B cell (primary cell): ENCODE measurements around the gene GRB10. TPM values are rescaled to one million over a fixed set of nuclear protein-coding genes. Genes with fewer than 3 reads are reported as not detected.
"Not testable (repeated sequence)": the region's sequence is repeated elsewhere in the genome, so short reads cannot be mapped to it uniquely, and the experiment has no call there.

Source experiments
- ATAC-seq: fragments of 200-7000 bp; cut with Tn5 transposase; one replicate; pipeline ENCODE4 v1.10.0; 2021; ENCODE audit warnings: low read depth, mild to moderate bottlenecking, moderate number of reproducible peaks, moderate library complexity
- CTCF ChIA-PET: fragments of 350-600 bp; sonication (Branson Sonifier 250); formaldehyde crosslinking; loops from one replicate; lab custom pipeline; 2021; ENCODE audit warnings: antibody characterized with exemption, inconsistent platforms; lab: Charles Lee
- POLR2A ChIA-PET: fragments of 350-600 bp; sonication (Branson Sonifier 250); formaldehyde crosslinking; loops from one replicate; lab custom pipeline; 2021; ENCODE audit warnings: antibody characterized with exemption; lab: Charles Lee
- DNase-seq: peaks from one replicate; pipeline ENCODE4 v3.0.0; 2013
- H2AFZ ChIP-seq: 2 replicates; pipeline ENCODE4 v1.6.1; 2012; ENCODE audit warnings: mild to moderate bottlenecking, low read depth, low read length; ENCODE audit not compliant: insufficient read depth, poor library complexity, severe bottlenecking
- H3K27ac ChIP-seq, 2 donors: 1 replicate in 1 of 2; 2 replicates in 1 of 2; pipeline ENCODE4 v1.5.1; 2012 to 2013; ENCODE audit warnings: low read length in 2 of 2, mild to moderate bottlenecking in 2 of 2, moderate library complexity in 1 of 2
- H3K27me3 ChIP-seq, 4 experiments: fragments of 200-600 bp in 1 of 4; sonication (generic) in 1 of 4; replicated peaks in 1 of 4; 1 replicate in 2 of 4; 2 replicates in 2 of 4; pipeline versions ENCODE4 v1.6.1 to v1.7.0; 2013 to 2016; ENCODE audit warnings: low read length in 3 of 4, mild to moderate bottlenecking in 2 of 4, mixed read lengths in 1 of 4, moderate library complexity in 1 of 4; ENCODE audit not compliant: insufficient read depth in 4 of 4, control insufficient read depth in 3 of 4; ENCODE audit errors: control extremely low read depth in 1 of 4
- H3K36me3 ChIP-seq, 2 experiments: replicated peaks in 1 of 2; 1 replicate in 1 of 2; 2 replicates in 1 of 2; pipeline versions ENCODE4 v1.6.1 to v1.7.1; 2013; ENCODE audit warnings: low read length in 1 of 2; ENCODE audit not compliant: insufficient read depth in 2 of 2, control insufficient read depth in 1 of 2; ENCODE audit errors: control extremely low read depth in 1 of 2, extremely low read depth in 1 of 2
- H3K4me1 ChIP-seq, 2 donors: fragments of 200-600 bp in 1 of 2; sonication (generic) in 1 of 2; 1 replicate in 1 of 2; 2 replicates in 1 of 2; pipeline versions ENCODE4 v1.5.1 to v1.6.1; 2013 to 2017; ENCODE audit warnings: low read length in 2 of 2; ENCODE audit not compliant: control insufficient read depth in 2 of 2, insufficient read depth in 2 of 2
- H3K4me2 ChIP-seq: replicated peaks from 2 replicates; pipeline ENCODE3; 2012; ENCODE audit warnings: mild to moderate bottlenecking, low read depth, low read length; ENCODE audit not compliant: poor library complexity, severe bottlenecking
- H3K4me3 ChIP-seq, 5 experiments: fragments of 200-600 bp in 1 of 5; sonication (generic) in 1 of 5; 1 replicate in 3 of 5; 2 replicates in 2 of 5; pipeline versions ENCODE4 v1.5.1 to v1.7.0; 2011 to 2016; ENCODE audit warnings: low read length in 4 of 5, mild to moderate bottlenecking in 4 of 5, low read depth in 2 of 5, control low read depth in 1 of 5, moderate library complexity in 1 of 5; ENCODE audit not compliant: insufficient read depth in 1 of 5; ENCODE audit errors: control extremely low read depth in 1 of 5, extremely low read depth in 1 of 5
- H3K79me2 ChIP-seq: fragments of 200-600 bp; sonication (generic); one replicate; pipeline ENCODE4 v1.6.0; 2016; ENCODE audit warnings: low read length; ENCODE audit not compliant: control insufficient read depth, insufficient read depth
- H3K9ac ChIP-seq: fragments of 200-600 bp; sonication (generic); 2 replicates; pipeline ENCODE4 v1.6.1; 2017; ENCODE audit warnings: mild to moderate bottlenecking, low read length, moderate library complexity
- H3K9me3 ChIP-seq, 3 donors: one replicate each; pipeline versions ENCODE4 v1.6.1 to v1.7.1; 2013; ENCODE audit warnings: low read length in 2 of 3; ENCODE audit not compliant: control insufficient read depth in 2 of 3, insufficient read depth in 1 of 3; ENCODE audit errors: control extremely low read depth in 1 of 3
- H4K20me1 ChIP-seq: 2 replicates; pipeline ENCODE4 v1.6.0; 2012; ENCODE audit warnings: mild to moderate bottlenecking, low read length; ENCODE audit not compliant: insufficient read depth, control insufficient read depth, poor library complexity, severe bottlenecking
- H3K27ac Mint-ChIP-seq: one replicate; pipeline ENCODE4 v1.8.0; 2021; ENCODE audit warnings: mixed read lengths
- H3K27me3 Mint-ChIP-seq: one replicate; pipeline ENCODE4 v1.8.0; 2021; ENCODE audit warnings: mixed read lengths
- H3K4me1 Mint-ChIP-seq: one replicate; pipeline ENCODE4 v1.8.0; 2021; ENCODE audit warnings: mixed read lengths
- H3K4me3 Mint-ChIP-seq: one replicate; pipeline ENCODE4 v1.8.0; 2021; ENCODE audit warnings: mixed read lengths
- H3K9me3 Mint-ChIP-seq: one replicate; pipeline ENCODE4 v1.8.0; 2022; ENCODE audit warnings: mixed read lengths; ENCODE audit not compliant: insufficient read depth
- EZH2 ChIP-seq: IDR thresholded peaks from 2 replicates; pipeline ENCODE4 v1.6.1; 2012; ENCODE audit warnings: borderline replicate concordance, low read depth, mild to moderate bottlenecking, moderate library complexity, low read length; ENCODE audit not compliant: insufficient read depth, poor library complexity, severe bottlenecking
- WGBS: methylation state at CpG from one replicate; pipeline ENCODE4 v1.1.5; 2013; ENCODE audit warnings: missing lambda C conversion rate; ENCODE audit not compliant: insufficient coverage; 5-methylcytosine and 5-hydroxymethylcytosine counted together
- intact Hi-C: fragments of 100-400 bp; cut with micrococcal nuclease; formaldehyde crosslinking; loops from one replicate; pipeline ENCODE4 v1.10.0; 2022
- polyA plus RNA-seq: library from polyadenylated mRNA; depleted of rRNA; stranded (reverse); fragments of >200 nt; gene quantifications from 2 replicates; pipeline ENCODE4 v1.2.3, GENCODE V29; 2012
- total RNA-seq, 2 donors: library from RNA; stranded (reverse); fragments of 120-200 nt in 1 of 2; gene quantifications; 1 replicate in 1 of 2; 2 replicates in 1 of 2; pipeline versions ENCODE4 v1.2.3 to v1.2.4, GENCODE V29; 2013 to 2022
- TF ChIP-seq, protein P1 (sequence below): fragments of 200-600 bp; IDR thresholded peaks from one replicate; pipeline ENCODE4 v1.8.0; 2022; ENCODE audit warnings: antibody characterized with exemption, mild to moderate bottlenecking

The GRB10 gene
- total and polyA plus RNA-seq, 2 donors (not counting 1 experiment from before 2014, with no cell fraction given): 0.04 TPM; not detected in 1

DNA sequence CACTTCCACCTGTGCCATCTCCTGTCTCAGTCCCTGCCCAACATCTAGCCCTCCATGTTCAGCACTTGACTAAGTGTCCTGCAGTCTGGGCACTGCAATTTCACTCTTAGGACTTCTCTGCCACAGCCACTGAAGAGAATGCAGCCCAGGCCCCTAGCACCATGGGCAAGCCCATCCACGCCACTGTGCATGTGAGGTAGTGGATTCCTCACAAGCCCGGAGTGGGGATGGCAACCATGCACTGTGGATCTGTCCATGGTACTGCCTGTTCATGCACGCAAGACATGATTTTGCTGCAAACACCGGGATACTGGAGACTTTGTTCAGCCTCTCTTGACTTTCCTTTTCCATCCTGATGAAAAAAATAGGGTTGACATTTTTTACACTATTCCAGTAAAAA is 229.8 kb downstream of the GRB10 start:
- ChIA-PET POLR2A (no interaction called here), CTCF (no interaction called here)
- Histone ChIP-seq H2AFZ (no peak overlapping the region), H3K9ac (no peak overlapping the region), H3K27ac (no peak overlapping the region), H3K4me2 (no peak overlapping the region), H4K20me1 (no peaks in the 10 kb centered on the region), H3K4me3 (no peak overlapping the region), H3K27me3 (peaks cover 0 to 4% (median 0%) of the 10 kb centered on the region in 4 experiments), H3K4me1 (no peaks in the 10 kb centered on the region), H3K79me2 (no peaks in the 10 kb centered on the region), H3K9me3 (no peaks in the 10 kb centered on the region), H3K36me3 (no peaks in the 10 kb centered on the region)
- Mint-ChIP-seq H3K4me3 (no peak overlapping the region), H3K4me1 (no peaks in the 10 kb centered on the region), H3K27me3 (peaks cover 40% of the 10 kb centered on the region), H3K9me3 (no peaks in the 10 kb centered on the region), H3K27ac (no peak overlapping the region)
- intact Hi-C loops: no loop called here
- no peak for ATAC-seq
- TF ChIP-seq EZH2: no peak
- TF ChIP-seq, protein P1, sequence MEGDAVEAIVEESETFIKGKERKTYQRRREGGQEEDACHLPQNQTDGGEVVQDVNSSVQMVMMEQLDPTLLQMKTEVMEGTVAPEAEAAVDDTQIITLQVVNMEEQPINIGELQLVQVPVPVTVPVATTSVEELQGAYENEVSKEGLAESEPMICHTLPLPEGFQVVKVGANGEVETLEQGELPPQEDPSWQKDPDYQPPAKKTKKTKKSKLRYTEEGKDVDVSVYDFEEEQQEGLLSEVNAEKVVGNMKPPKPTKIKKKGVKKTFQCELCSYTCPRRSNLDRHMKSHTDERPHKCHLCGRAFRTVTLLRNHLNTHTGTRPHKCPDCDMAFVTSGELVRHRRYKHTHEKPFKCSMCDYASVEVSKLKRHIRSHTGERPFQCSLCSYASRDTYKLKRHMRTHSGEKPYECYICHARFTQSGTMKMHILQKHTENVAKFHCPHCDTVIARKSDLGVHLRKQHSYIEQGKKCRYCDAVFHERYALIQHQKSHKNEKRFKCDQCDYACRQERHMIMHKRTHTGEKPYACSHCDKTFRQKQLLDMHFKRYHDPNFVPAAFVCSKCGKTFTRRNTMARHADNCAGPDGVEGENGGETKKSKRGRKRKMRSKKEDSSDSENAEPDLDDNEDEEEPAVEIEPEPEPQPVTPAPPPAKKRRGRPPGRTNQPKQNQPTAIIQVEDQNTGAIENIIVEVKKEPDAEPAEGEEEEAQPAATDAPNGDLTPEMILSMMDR: no peak
- no peak for DNase-seq
- WGBS: 69% methylated on average over 2 of the region's 4 CpGs

DNA sequence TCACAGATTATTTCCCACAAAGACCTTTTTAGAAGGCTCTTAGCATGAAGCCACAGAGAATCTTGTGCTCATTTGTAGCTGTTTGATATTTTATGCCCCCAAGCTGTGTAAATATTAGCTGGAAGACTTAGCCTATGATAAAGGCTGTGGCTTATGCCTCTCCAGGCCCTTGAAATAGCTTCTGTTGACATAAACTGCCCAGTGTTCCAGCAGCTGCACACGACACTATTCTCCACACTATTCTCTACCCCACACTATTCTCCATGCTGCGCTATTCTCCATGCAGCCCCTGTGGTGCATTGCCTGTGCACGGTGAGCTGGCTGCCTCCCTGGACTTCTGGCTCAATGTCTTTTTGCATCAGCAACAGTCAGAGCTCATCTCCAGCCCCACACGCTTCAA is 230.6 kb downstream of the GRB10 start:
- ChIA-PET POLR2A (no interaction called here), CTCF (no interaction called here)
- H3K9me3 ChIP-seq: no peaks in the 10 kb centered on the region
- no peak overlapping the region for H3K9ac ChIP-seq
- H3K79me2 ChIP-seq: no peaks in the 10 kb centered on the region
- ATAC-seq (no peak), DNase-seq (no peak)
- H3K4me1 ChIP-seq: no peaks in the 10 kb centered on the region
- Mint-ChIP-seq H3K27ac (no peak overlapping the region), H3K9me3 (no peaks in the 10 kb centered on the region), H3K4me1 (no peaks in the 10 kb centered on the region), H3K4me3 (no peak overlapping the region), H3K27me3 (peaks cover 36% of the 10 kb centered on the region)
- no peaks in the 10 kb centered on the region for H3K36me3 ChIP-seq
- H3K4me3 ChIP-seq: no peak overlapping the region
- peaks cover 0 to 4% (median 0%) of the 10 kb centered on the region in 4 experiments for H3K27me3 ChIP-seq
- H3K27ac ChIP-seq: no peak overlapping the region
- TF ChIP-seq EZH2: no peak
- TF ChIP-seq, protein P1: no peak
- no peaks in the 10 kb centered on the region for H4K20me1 ChIP-seq
- intact Hi-C loops: no loop called here
- WGBS: 79% methylated on average over 3 of the region's 4 CpGs
- H3K4me2 ChIP-seq: no peak overlapping the region
- H2AFZ ChIP-seq: no peak overlapping the region

DNA sequence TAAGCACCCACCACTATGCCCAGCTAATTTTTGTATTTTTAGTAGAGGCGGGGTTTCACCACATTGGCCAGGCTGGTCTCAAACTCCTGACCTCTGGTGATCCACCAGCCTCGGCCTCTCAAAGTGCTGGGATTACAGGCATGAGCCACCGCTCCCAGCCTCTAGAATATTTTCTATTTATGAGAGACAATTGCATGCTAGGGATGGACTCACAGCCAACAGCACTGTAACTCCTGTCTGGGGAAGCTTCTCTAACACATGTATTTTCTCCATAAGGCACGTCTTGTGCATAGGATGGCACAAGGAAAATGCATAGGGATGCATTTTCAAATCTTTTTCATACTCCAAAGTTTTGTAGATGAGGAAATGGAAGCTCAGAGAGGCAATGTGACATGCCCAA is 237.1 kb downstream of the GRB10 start:
- H3K4me1 Mint-ChIP-seq, H3K4me1 ChIP-seq, H3K9me3 ChIP-seq, CTCF ChIA-PET, H3K36me3 ChIP-seq, H2AFZ ChIP-seq, intact Hi-C loops, H3K79me2 ChIP-seq, H3K27me3 ChIP-seq, H3K4me2 ChIP-seq, H3K4me3 Mint-ChIP-seq, H4K20me1 ChIP-seq, H3K9me3 Mint-ChIP-seq, ATAC-seq, H3K9ac ChIP-seq, H3K4me3 ChIP-seq, H3K27ac ChIP-seq, H3K27ac Mint-ChIP-seq, DNase-seq, POLR2A ChIA-PET: not testable (repeated sequence)
- 90% methylated on average over 2 of the region's 4 CpGs for WGBS
- H3K27me3 Mint-ChIP-seq: peaks cover 11% of the 10 kb centered on the region
